DOHH2 (cell line): ENCODE data around the gene ITGBL1.

Source experiments
- EZH2phosphoT487 ChIP-seq: fragments of 200-600 bp; sonication (generic); IDR thresholded peaks from 2 replicates; pipeline ENCODE4 v1.6.1; 2017; ENCODE audit warnings: borderline replicate concordance, mild to moderate bottlenecking, antibody characterized with exemption, low read length, moderate library complexity, mixed read lengths
- TF ChIP-seq, protein P1 (sequence below): fragments of 200-600 bp; sonication (generic); IDR thresholded peaks from one replicate; pipeline ENCODE4 v1.5.1; 2014; ENCODE audit warnings: antibody characterized with exemption, mild to moderate bottlenecking, low read depth, low read length; ENCODE audit not compliant: poor library complexity, severe bottlenecking

DNA sequence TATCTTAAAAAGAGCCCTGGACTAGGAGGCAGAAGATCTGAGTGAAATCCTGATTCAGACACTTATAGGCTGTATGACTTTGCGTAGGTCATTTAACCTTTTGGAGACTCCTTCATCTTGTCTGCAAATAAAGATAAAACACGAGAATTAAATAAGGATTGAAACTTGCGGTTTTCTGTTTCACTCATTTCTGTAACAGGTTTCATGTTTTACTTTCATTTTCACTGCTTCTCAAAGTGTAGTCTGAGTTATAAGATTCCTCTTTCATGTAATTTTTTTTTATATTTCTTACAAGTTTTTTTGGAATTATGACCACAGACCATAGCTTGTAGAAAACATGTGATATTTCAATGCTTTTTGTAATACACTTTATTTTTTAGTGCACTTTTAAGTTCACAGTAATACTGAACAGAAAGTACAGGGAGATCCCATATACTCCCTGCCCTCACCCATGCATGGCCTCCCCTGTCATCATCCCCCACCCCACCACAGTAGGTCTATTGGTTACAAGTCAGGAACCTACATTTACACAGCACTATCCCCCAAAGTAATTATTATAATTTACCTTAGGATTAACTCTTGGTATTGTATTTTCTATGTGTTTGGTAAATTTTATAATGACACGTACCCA, 174.6 kb downstream of the ITGBL1 start:
- TF ChIP-seq, protein P1, sequence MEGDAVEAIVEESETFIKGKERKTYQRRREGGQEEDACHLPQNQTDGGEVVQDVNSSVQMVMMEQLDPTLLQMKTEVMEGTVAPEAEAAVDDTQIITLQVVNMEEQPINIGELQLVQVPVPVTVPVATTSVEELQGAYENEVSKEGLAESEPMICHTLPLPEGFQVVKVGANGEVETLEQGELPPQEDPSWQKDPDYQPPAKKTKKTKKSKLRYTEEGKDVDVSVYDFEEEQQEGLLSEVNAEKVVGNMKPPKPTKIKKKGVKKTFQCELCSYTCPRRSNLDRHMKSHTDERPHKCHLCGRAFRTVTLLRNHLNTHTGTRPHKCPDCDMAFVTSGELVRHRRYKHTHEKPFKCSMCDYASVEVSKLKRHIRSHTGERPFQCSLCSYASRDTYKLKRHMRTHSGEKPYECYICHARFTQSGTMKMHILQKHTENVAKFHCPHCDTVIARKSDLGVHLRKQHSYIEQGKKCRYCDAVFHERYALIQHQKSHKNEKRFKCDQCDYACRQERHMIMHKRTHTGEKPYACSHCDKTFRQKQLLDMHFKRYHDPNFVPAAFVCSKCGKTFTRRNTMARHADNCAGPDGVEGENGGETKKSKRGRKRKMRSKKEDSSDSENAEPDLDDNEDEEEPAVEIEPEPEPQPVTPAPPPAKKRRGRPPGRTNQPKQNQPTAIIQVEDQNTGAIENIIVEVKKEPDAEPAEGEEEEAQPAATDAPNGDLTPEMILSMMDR = no peak
- TF ChIP-seq EZH2phosphoT487 = no peak
